NCI-H146 treated with DMSO at 0.1 percent for 48 hours (cell line): ENCODE data around the gene TTC13.

Experiments used
- DNase-seq: peaks from one replicate; lab custom pipeline; 2025; ENCODE audit not compliant: unreplicated experiment; lab: John Stamatoyannopoulos, UW

TTC13 gene

DNA sequence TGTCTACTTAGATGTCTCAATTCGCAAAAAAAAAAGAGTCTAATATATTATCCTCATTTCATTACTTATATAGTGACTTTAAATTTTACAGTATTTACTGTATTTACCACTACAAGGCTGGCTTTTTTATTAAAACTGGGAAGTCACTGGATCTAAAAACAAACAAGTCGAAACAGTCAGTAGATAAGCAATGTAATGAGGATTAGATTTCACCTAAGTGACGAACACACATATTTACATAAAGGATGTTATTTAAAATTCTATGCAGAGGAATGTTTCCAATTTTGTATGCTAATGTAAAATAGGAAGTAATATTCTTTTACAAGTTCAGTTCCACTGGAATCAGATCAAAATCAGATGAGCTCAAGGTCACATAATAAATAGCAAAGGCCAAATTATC, 28.3 kb downstream of the TTC13 start:
- no peak for DNase-seq

DNA sequence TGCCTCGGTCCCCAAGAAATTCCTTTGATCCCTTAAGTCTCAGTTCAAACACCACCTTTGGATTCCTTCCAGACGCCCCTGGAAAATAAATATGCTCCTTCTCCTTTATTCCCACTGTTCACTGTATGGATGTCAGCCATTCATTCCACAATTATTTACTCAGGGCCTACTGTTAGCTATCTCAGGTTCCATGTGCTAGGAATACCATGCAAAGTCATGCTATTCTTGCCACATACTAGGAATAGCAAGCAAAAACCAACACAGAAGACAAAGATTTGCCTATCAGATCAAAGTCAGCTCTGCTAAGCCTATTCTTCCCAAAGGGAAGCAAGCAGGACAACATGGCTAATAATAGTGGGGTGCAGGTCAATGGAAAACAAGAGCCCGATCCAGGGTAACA, 29.8 kb downstream of the TTC13 start:
- DNase-seq = no peak

DNA sequence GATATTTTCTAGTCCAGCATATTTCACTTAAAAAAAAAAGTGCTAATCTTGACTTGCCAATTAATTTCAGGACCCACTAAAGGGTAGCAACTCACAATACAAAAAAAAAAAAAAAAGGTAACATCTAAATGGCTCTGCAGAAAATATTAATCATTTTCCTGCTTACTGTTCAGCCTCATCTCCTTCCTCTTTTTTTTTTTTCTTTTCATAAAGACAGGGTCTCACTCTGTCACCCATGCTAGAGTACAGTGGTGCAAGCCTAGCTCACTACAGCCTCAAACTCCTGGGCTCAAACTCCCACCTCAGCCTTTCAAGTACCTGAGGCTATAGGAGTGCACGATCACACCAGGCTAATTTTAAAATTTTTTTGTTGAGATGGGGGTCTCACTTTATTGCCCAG, 30.4 kb downstream of the TTC13 start:
- no peak for DNase-seq

DNA sequence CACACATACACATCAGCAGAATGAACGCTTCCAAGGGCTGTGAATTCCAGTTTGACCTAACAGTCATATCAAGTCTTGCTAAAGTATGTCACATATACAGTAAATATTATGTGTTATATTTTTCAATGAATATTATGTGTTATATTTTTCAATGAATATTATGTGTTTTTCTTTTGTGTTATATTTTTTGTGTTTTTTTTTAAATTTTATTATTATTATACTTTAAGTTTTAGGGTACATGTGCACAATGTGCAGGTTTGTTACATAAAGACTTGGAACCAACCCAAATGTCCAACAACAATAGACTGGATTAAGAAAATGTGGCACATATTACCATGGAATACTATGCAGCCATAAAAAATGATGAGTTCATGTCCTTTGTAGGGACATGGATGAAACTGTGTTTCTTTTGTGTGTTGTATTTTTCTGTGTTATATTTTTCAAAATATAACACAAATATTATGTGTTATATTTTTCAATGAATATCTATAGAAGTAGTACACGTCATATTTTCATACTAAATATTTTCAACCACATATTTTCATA, 35.5 kb downstream of the TTC13 start:
- DNase-seq = no peak

DNA sequence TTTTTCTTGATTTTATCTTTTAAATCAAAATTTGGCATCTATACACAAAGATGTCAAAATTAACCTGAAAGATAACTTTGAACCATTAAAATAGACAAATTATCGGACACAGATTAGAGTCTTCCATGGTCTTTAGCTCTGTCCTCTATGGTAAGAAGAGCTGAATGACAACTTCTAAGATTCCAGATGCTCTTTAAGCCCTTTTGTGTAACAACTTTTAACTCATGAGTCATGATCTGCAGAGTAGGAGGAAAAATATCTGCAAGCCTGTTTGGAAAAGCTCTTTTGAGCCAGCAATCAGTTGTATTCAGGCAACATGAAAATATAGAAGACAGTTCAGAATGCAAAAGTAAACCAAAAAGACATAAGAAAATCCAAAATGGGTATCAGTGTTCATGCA, 37.8 kb downstream of the TTC13 start:
- DNase-seq = no peak

DNA sequence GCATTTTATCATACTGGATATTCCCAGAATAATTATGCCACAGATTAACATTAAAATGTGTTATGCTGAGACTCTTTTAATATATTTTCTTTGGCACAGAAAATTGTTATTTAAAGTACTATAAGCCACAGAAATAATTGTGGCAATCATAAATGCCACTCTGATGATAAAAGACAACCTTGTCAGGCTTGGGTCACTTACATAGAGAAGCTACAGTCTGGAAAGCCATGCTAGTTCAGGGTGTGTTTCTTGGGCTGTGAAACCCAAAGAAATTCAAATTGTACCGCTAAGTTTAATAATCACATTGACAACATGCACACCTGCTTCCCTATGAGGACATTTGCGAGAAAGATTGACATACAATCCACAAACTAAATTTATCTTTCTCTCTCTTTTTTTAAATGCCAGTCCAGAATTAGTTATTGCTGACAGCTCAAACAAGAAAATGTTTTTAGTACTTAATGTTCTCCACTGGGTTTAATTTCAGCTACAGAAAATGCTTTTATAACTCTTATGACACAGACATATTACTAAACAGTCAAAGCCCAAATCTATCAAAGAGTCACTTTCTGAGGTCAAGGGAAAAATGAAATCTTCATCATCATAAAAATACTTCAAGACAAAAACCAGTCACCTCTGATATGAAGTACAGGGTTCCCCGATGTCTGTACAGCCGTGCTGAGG, 38.7 kb downstream of the TTC13 start:
- DNase-seq = no peak

DNA sequence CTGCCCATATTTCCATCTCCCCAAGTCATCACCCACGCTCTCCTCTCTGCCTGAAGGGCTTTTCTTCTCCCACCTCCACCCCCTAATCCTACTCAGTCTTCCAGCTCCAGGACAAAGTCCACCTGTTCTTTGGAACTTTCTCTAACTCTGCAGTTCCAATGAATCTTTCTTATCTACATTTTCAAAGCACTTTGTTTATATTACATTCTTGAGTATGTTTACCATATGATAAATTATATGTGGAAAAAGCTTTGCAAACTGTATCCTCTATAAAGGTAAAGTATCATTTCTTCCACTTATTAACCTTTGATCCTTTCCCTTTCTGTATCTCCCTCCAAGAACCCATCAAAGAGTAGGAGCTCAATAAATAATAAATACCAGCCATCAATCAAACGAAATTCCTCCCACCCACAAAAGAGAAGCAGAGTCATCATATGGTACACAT, 39.7 kb downstream of the TTC13 start:
- no peak for DNase-seq

DNA sequence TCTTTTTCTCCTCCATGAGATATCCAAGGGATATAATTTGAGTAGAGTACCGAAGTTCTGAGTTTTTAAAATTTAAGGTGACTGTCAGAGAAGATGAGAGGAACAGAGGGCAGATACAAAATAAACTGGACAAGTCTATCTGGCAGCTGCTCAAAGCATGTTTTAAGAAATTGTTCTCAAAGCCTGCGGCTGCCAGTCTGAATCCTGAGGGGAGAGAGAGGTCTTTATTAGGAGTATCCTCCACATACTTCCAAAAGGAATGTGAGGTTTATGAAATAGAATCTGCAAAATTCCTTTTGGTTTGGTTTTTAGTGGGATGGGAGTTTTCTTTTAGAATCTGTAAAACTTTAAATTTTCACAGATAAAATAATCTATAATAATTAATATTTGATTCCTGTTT, 41.3 kb downstream of the TTC13 start:
- no peak for DNase-seq

DNA sequence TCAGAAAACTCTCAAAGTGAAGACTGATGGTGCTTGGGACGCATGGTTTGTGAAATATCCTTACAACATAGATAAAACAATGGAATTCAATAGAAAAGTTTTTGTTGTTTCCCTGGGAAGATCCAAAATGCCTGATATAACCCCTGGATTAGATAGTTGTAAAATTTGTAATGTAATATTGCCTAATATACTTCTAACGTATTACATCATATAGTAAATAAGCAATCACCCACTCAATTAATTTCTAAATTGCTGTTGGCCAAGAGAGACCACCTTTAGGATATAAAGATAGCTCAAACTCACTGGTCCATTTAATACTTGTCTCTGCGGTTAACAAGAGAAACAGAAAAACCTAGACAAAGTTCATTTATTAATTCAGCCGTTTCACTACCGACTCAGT, 42.2 kb downstream of the TTC13 start:
- DNase-seq = no peak

DNA sequence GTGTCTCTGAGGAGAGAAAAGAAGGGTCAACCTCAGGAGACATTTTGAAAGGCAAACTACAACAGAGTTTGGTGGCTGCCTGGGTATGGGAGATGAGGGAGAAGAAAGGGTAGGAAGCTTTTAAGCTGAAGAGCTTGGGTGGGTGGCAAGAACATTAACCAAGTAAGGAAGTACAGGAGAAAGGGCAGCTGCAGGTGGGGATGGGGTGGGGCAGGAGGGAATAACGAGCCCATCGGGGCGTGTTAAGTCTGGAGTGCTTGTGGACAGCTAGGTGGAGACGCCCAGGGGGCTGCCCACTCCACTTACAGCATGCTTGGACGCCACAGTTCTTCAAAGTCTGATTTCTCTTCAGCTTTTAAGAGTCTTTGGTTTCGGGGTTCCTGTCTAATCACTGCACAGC, 42.8 kb downstream of the TTC13 start:
- DNase-seq = no peak

DNA sequence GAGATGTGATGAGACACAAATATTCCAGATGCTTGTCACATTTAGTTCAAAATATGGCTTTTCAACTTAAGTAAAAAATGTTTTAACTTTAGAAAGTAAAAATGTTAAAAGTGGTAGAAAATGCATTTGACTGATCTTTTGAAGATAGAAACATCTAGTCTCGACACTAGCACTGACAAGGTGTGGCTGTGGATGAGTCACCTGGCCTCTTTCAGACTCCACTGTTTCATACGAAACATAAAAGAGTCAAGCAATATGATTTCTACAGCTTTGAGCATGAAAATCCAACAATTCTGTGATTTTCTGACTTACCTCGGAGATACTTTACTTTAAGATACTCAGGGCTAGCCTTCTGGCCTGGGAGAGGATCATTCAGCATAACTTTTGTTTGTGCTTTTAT, 47.7 kb downstream of the TTC13 start:
- DNase-seq = no peak

DNA sequence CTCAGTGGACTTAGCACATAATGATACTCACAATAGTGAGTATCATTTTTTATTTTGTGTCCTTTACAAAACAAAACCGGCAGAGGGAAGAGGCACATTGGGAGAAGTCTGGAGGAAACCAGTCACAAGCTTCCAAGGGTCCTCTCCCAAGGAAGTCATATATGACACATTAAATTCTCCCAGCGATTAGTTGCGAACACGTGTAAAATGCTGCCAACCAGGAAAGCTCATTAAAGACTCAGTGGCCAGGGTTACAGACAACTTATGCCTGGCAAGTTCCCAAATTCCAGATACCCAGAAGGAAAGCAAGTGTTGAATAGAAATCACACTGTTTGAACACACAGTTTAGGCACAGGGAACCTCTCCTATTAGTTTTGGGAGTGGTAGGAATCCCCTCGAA, 52.5 kb downstream of the TTC13 start:
- DNase-seq = no peak

DNA sequence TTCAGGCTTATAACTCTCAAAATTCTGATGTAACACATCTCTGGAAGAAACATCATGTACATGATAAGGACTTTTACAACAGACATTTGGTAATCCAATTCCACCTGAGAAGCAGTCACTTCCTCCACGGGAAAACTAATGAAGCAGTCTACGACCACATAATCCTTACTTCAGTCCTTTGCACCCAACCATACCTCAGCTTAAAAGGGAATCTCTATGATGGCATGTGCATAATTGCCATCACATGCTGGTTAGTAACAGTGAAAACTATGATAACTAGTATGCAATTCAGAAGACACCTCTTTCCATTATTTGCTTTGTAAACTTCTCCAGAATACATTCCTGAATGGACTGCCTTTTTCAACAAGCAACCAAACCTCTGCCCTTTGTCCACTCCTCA, 53.1 kb downstream of the TTC13 start:
- DNase-seq = no peak

DNA sequence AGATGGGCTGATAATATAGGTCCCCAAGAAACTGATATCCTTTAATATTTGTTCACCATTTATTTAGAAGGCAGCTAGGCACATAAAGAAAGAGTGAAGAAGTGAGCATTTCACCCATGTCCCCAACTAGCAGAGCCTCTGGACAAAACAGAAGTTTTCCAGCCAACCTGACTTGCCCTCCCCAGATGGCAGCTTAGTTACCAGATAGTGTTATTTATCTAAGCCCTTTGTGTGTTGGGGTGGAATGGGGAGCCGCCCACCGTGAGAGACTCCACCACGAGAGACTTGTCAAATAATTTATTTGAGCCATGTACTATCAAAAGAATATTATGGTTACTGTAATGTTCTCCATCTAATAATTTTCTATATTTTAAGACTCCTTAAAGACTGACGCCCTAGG, 55.5 kb downstream of the TTC13 start:
- no peak for DNase-seq

DNA sequence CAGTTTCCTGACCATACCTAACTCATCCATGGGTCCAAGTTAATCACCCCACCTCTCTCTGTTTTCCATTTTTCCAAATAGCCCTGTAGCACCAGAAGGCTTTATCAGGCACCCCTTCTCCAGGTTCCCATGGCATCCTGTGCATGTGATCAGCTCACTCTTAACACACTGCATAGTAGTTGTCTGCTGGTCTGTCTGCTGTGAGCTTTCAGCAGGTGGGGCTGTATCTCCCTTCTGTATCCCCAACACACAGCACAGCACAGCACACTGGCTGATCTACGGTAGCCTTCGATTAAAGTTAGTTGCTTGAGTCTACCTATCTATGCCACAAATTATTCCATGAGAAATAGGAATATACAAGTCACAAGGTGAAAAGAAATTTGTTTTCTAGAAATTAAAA, 56.0 kb downstream of the TTC13 start:
- no peak for DNase-seq

DNA sequence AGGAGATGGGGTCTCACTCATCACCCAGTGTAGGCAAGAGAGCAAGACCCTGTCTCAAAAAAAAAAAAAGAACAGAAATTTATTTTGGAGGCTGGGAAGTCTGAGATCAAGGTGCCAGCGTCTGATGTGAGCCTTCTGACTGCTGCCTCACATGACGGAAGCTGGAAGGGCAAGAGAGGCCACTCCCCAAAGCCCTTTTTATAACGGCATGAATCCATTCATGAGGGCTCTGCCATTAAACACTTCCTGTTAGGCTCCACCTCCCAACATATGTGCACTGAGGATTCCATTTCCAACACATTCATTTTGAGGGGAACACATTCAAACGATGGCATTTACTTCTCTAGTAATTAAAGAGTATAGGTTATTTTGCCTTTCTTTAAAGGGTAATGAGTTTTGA, 59.5 kb downstream of the TTC13 start:
- DNase-seq = no peak

DNA sequence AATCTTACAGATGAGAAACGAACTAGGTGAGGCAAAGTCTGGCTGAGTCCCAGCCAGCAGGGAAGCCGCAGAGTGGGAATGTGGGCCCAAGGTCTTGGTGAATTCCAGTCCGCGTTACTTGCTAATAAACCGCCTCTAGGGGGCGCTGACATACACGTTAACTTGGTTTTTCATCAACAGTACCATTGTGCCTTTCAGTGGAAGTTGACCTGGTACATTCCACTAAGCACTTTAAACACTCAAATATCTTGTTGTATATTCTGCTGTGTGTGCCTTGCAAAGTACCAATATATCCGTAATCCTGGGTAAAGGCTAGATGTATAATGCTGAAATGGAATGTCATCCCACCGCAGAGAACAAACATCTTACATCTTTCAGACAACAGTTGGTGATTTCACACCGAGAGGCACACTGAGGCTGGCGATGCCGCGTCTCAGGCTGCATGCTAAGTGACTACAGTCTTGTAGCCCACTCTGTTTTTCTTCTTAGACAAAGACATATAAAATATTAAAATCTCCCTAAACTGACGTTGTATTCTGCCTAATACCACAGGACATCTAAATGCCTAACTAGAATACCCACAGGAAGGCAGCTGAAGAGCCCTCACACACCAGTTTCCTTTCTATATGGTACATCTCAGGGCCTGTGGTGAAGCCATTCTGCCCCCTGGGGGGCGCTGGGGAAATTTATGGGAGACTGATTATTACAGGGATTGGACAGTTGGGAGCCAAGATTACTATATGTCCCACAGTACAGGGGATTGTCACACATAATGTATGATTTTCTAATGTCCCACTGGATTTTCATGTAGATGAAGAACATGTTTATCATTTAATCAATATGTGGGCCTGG, 61.2 kb downstream of the TTC13 start:
- DNase-seq = peak; percentile 42

DNA sequence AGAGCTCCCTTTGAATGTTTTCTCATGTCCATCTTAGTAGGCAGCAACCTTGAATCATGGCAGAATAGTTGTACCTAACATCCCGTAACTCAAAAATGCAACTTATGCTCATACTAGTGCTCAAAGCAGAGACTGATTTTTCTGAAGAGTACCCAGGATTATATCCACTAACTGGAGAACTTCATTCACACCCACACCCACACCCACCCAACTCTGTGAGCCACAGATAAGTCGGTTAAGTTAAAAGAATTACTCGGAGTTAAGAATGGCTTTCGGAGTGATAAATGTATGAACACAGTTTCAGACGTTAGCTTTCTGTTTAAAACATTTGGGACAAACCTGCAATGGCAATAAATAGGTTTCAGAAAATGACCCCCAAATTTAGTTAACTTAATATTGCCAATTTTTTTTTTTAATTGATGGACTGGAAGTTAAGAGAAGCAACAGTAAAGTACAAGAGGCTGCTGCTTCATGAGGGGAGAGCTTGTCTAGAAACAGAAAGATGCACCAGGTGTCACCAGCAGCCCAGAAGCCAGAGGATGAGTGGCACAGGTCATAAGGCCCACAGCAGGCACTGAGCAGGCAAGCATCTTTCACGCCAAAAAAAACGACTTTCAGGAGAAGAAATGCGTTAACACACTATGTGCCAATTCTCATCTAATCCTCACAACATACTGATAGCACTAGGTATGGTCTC, 61.9 kb downstream of the TTC13 start:
- no peak for DNase-seq

DNA sequence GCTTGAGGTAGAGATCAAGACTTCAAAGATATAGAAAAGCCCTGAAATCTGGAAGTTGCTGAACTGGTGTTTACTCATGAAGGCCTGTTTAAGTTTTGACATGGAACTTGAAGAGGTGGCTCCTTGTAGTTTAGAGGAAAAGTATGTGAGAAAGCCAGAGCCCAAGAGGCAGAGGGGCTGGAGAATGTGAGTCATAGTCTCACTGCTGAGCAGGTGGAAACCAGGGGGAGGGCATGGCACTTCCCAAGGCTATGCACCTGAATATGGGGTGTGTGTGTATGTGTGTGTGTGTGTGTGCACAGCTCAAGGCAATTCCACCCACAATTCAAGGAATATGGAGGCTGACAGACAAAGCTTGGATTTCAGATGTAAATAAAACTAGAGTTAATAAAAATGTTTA, 63.6 kb downstream of the TTC13 start:
- no peak for DNase-seq

DNA sequence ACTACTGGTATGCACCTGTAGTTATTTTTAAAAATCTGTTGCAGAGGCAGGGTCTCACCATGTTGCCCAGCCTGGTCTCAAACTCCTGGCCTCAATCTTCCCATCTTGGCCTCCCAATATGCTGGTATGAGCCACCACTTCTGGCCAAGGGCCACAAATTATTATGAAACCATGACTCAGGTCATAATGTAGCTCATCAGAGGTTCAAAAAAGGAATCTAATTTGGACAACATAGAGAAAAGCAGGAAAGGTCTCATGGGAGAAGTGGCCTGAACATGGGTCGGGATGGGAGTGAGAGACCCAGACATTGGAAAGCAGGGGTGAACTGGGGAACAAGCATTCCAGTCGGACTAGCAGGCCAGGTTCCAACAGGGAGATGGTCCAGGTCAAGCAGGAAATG, 65.2 kb downstream of the TTC13 start:
- no peak for DNase-seq

DNA sequence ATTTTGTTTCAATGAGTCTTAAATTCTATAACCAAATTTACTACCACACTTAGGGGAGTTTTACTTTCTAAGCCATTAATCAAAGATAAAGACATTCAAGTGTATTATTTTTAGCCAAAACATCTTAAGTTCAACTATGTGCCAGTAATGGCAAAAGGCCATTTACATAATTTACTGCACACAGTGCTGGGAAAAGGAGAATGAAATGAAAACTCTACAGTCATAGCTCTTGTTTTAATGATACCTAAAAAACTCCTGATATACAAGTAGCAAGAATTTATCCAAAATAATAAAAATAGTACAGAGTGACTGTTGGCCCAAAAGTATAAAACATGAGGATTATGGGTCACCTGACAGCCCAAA, 67.9 kb downstream of the TTC13 start:
- no peak for DNase-seq
